ENCODE data around the gene ZNF816.
"Not testable (repeated sequence)": the region's sequence is repeated elsewhere in the genome, so short reads cannot be mapped to it uniquely, and the experiment has no call there.

ZNF816 gene

GRCh38 chr19:52962394-52963246 lies at the start of gene ZNF816:
Gene ZNF816, minus strand, starts transcription at chr19:52962881. Its CDS starts 6,792 bp downstream, at chr19:52956089.
- DNase-seq (ENCODE audit: low read depth in 2 of 2) = peak; percentile 98 to 99

- no peak for DNase-seq (ENCODE audit: low read depth in 2 of 2)
Observed at GRCh38 chr19:53012006-53012405, 49.3 kb upstream of the ZNF816 start.

GRCh38 chr19:53010494-53010893 lies 47.8 kb upstream of the ZNF816 start:
- DNase-seq (ENCODE audit: low read depth in 2 of 2) = no peak

GRCh38 chr19:53008061-53008778 lies 45.5 kb upstream of the ZNF816 start:
- DNase-seq (ENCODE audit: low read depth in 2 of 2) = no peak

GRCh38 chr19:53007606-53008005 lies 44.9 kb upstream of the ZNF816 start:
- DNase-seq (ENCODE audit: low read depth in 2 of 2) = no peak

GRCh38 chr19:53007200-53007599 lies 44.5 kb upstream of the ZNF816 start:
- DNase-seq (ENCODE audit: low read depth in 2 of 2) = no peak

- DNase-seq (ENCODE audit: low read depth in 2 of 2) = no peak
Observed at GRCh38 chr19:53004242-53004641, 41.6 kb upstream of the ZNF816 start.

- no peak for DNase-seq (ENCODE audit: low read depth in 2 of 2)
Observed at GRCh38 chr19:53002479-53002878, 39.8 kb upstream of the ZNF816 start.

GRCh38 chr19:52997975-52998374 lies 35.3 kb upstream of the ZNF816 start:
- no peak for DNase-seq (ENCODE audit: low read depth in 2 of 2)

- DNase-seq (ENCODE audit: low read depth in 2 of 2) = no peak
Observed at GRCh38 chr19:52995711-52996110, 33.0 kb upstream of the ZNF816 start.

- peak; percentile 57 to 66 for DNase-seq (ENCODE audit: low read depth in 2 of 2)
Observed at GRCh38 chr19:52993342-52994178, 30.9 kb upstream of the ZNF816 start.

GRCh38 chr19:52992109-52993004 lies 29.7 kb upstream of the ZNF816 start:
- DNase-seq (ENCODE audit: low read depth in 2 of 2) = no peak

- no peak for DNase-seq (ENCODE audit: low read depth in 2 of 2)
Observed at GRCh38 chr19:52991484-52991883, 28.8 kb upstream of the ZNF816 start.

- no peak for DNase-seq (ENCODE audit: low read depth in 2 of 2)
Observed at GRCh38 chr19:52990759-52991418, 28.2 kb upstream of the ZNF816 start.

GRCh38 chr19:52988506-52988905 lies 25.8 kb upstream of the ZNF816 start:
- DNase-seq (ENCODE audit: low read depth in 2 of 2) = no peak

GRCh38 chr19:52987221-52987620 lies 24.5 kb upstream of the ZNF816 start:
- DNase-seq (ENCODE audit: low read depth in 2 of 2) = no peak

GRCh38 chr19:52983167-52983566 lies 20.5 kb upstream of the ZNF816 start:
- not testable (repeated sequence) for DNase-seq (ENCODE audit: low read depth in 2 of 2)

GRCh38 chr19:52981329-52981728 lies 18.6 kb upstream of the ZNF816 start:
- DNase-seq (ENCODE audit: low read depth in 2 of 2) = no peak

- DNase-seq (ENCODE audit: low read depth in 2 of 2) = no peak
Observed at GRCh38 chr19:52967772-52968171, 5.1 kb upstream of the ZNF816 start.

- DNase-seq (ENCODE audit: low read depth in 2 of 2) = no peak
Observed at GRCh38 chr19:52963247-52963618, 552 bp upstream of the ZNF816 start.

GRCh38 chr19:52961981-52962380 lies 700 bp downstream of the ZNF816 start:
- DNase-seq (ENCODE audit: low read depth in 2 of 2) = no peak
